ENCODE results near the gene MTA2. TPM values are rescaled to one million over a fixed set of nuclear protein-coding genes. Genes with fewer than 3 reads are reported as not detected.
"Not testable (repeated sequence)": the region's sequence is repeated elsewhere in the genome, so short reads cannot be mapped to it uniquely, and the experiment has no call there.

The MTA2 gene
- total RNA-seq, 4 donors from 2014 or later = 47.9 to 74.7 (median 58.9) TPM

DNA sequence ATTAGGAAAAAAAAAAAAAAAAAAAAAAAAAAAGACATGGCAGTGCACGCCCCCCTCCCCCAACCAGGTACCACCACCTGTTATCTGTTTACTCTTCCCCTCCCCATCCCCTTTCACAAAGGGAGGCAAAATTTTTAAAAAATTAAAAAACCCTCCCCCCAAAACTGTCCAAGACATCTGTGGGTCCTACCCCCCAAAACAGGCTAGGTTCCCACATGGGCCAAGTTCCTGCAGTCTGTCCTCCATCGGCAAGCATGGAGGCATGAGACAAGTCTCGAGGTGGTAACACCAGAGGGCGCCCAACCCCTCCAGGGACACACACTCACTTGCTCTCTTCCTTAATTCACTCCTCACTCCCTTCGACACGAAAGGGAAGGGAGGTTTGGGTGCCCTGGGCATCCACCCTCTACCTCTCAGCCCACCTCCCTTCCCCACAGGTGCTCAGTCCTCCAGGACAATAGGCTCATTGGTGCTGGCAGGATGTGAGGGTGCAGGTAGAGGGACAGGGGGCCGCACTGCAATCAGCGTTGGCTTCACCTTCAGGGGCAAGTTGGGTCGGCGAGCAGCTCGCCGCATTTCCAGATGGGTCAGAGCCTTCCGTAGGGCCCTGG lies 8.1 kb downstream of the MTA2 start:
- H3K27me3 ChIP-seq = no peaks in the 10 kb centered on the region
- H3K9me3 ChIP-seq = no peaks in the 10 kb centered on the region
- H3K27ac ChIP-seq = peak overlapping the region in 2 of 4 donors; percentile 6 to 9
- H3K36me3 ChIP-seq = peaks cover 0 to 54% (median 0%) of the 10 kb centered on the region in 3 donors
- peaks cover 0 to 29% (median 10%) of the 10 kb centered on the region in 4 donors for H3K4me1 ChIP-seq
- no peak for TF ChIP-seq POLR2A (IDR thresholded peaks at IDR 0.05)
- TF ChIP-seq, protein P1, sequence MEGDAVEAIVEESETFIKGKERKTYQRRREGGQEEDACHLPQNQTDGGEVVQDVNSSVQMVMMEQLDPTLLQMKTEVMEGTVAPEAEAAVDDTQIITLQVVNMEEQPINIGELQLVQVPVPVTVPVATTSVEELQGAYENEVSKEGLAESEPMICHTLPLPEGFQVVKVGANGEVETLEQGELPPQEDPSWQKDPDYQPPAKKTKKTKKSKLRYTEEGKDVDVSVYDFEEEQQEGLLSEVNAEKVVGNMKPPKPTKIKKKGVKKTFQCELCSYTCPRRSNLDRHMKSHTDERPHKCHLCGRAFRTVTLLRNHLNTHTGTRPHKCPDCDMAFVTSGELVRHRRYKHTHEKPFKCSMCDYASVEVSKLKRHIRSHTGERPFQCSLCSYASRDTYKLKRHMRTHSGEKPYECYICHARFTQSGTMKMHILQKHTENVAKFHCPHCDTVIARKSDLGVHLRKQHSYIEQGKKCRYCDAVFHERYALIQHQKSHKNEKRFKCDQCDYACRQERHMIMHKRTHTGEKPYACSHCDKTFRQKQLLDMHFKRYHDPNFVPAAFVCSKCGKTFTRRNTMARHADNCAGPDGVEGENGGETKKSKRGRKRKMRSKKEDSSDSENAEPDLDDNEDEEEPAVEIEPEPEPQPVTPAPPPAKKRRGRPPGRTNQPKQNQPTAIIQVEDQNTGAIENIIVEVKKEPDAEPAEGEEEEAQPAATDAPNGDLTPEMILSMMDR (IDR thresholded peaks at IDR 0.05) = peak in 5 of 6 experiments; percentile 47 to 69 (median 63)
- peak; percentile 85 to 93 (median 86) for DNase-seq
- no peak overlapping the region for H3K4me3 ChIP-seq

DNA sequence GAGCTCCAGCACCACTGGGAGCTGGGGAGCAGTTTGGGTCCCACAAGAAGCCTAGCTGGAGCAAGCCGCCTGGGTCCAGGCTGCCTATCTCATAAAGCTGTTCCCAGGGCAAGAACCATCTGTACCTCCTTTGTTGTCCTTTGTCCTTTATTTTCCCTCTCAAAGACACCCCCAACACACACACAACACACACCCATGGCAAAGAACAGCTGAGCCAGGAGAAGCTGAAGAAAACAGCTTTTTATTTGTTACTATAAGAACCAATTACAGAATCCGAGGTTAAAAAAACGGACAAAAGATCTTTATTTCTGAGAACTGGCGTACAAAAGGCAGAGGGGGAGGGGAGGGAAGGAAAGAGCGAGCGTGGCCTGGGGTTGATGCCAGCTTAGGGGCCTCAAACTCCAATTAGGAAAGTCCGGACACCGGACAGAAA lies 8.7 kb downstream of the MTA2 start:
- no peak for DNase-seq
- no peaks in the 10 kb centered on the region for H3K9me3 ChIP-seq
- peaks cover 0 to 54% (median 0%) of the 10 kb centered on the region in 3 donors for H3K36me3 ChIP-seq
- TF ChIP-seq, protein P1 (IDR thresholded peaks at IDR 0.05) = no peak
- TF ChIP-seq POLR2A (IDR thresholded peaks at IDR 0.05) = no peak
- peaks cover 0 to 25% (median 10%) of the 10 kb centered on the region in 4 donors for H3K4me1 ChIP-seq
- H3K27me3 ChIP-seq = no peaks in the 10 kb centered on the region
- H3K27ac ChIP-seq = peak overlapping the region; percentile 93 to 96 (median 94)
- H3K4me3 ChIP-seq = no peak overlapping the region

DNA sequence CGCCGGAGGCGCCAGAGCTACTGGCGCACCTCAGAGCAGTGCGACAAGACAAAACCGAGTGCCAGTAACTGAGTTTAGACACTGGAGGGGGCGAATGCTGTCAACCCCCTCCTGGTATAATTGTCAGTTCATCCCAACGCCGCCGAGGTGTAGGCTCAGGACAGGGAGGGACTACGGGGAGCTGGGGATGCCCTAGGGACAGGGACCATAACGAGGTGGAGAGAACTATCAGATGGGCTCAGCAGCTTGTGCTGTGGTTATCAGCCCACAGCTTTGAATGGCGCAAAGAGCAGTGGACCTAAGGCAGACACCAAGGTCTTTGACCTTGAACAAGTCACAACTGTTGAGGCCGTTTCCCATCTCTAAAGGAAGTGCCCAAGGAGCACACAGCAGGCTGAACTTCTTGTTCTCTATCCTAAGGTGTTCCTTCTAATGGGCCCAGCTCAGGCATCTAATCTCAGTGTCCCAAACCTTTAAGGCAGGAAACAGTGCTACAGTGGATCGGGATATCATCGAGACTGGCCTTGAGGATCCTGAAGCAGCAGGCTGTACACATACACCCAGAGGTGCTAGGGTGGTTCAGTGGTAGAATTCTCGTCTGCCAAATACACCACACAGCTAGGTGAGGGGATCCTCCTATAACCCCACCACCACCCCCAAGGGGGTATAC lies 9.4 kb downstream of the MTA2 start:
- Histone ChIP-seq H3K4me3 (peak overlapping the region; percentile 47 to 85 (median 68)), H3K36me3 (peaks cover 0 to 53% (median 0%) of the 10 kb centered on the region in 3 donors), H3K27me3 (no peaks in the 10 kb centered on the region), H3K4me1 (peaks cover 0 to 25% (median 10%) of the 10 kb centered on the region in 4 donors), H3K27ac (peak overlapping the region; percentile 93 to 96 (median 94)), H3K9me3 (no peaks in the 10 kb centered on the region)
- no peak for DNase-seq
- TF ChIP-seq, protein P1 (IDR thresholded peaks at IDR 0.05) = no peak
- TF ChIP-seq POLR2A (IDR thresholded peaks at IDR 0.05) = no peak

DNA sequence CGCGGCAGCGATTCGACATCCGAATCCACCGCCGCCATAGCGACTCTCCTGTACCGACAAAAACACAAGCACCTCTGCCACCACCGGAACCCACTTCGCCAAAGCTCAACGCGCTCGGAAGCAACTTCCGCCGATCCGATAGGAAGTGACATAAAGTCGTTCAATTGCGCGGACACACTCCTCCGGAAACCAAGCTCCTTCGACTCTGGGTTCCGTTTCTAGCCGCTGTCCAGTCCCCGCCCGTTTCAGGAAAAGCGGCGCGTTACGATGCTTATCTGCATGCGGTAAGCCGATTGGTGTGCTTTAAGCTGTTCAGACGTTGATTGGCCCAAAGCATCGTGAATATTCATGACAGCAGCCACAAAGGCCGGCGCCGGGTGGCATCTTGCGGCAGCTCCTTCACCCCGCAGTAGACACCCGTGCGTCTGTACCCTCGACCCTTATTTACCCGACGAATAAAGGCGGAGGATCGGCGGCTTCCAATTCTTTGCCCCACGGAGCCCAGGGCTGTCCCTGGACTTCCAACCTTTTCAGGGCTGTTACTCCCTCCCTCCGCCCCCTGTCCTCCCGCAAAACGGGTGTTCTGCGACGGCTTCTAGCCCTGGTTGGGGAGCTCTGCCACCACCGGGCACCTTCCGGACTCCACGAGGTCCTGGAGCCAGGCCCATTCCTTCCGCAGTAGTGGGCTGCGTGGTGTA lies 10.1 kb downstream of the MTA2 start, which contains the start of gene TUT1:
TUT1 (minus strand) TSS at position 76 of the 698 bp plus-strand sequence; CDS start at position 38, 38 bp downstream.
- Histone ChIP-seq H3K27me3 (no peaks in the 10 kb centered on the region), H3K36me3 (peaks cover 0 to 53% (median 0%) of the 10 kb centered on the region in 3 donors), H3K4me3 (peak within 1 kb of the TSS; percentile 47 to 85 (median 68)), H3K9me3 (no peaks in the 10 kb centered on the region), H3K27ac (peak within 1 kb of the TSS; percentile 93 to 96 (median 94)), H3K4me1 (peaks cover 0 to 25% (median 10%) of the 10 kb centered on the region in 4 donors)
- DNase-seq = peak; percentile 94 to 99 (median 96)
- TF ChIP-seq, protein P1 (IDR thresholded peaks at IDR 0.05) = peak in 1 of 6 experiments; percentile 17
- TF ChIP-seq POLR2A (IDR thresholded peaks at IDR 0.05) = peak; percentile 71 to 93

DNA sequence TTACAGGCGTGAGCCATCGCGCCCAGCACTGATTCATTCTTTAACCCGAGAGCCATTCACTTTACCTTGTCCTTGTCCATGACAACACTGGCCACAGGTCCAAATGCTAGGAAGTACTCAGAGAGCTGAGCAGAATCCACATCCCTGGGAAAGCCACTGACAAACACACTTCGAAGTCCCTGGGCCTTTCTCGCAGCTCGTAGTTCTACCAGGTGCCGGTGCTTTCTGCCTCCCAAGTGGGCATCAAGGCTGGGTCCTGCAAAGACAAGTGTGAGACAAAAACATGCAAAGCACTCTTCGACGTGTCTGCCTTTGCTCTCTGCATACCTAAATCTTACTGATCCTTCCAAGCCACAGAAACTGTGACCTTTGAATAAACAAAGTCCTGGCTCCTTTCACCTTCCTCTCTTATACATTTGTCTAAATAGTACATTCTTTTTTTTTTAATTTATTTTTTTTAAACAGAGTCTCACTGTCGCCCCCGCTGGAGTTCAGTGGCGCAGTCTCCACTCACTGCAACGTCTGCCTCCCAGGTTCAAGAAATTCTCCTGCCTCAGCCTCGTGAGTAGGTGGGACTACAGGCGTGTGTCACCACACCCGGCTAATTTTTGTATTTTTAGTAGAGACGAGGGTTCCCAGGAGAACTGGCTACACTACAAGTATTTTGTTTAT lies 12.6 kb downstream of the MTA2 start:
- TF ChIP-seq POLR2A (IDR thresholded peaks at IDR 0.05) = no peak
- TF ChIP-seq, protein P1 (IDR thresholded peaks at IDR 0.05) = no peak
- no peak overlapping the region for H3K4me3 ChIP-seq
- no peaks in the 10 kb centered on the region for H3K9me3 ChIP-seq
- peaks cover 0 to 25% (median 10%) of the 10 kb centered on the region in 4 donors for H3K4me1 ChIP-seq
- H3K36me3 ChIP-seq = peaks cover 0 to 53% (median 0%) of the 10 kb centered on the region in 3 donors
- H3K27me3 ChIP-seq = no peaks in the 10 kb centered on the region
- no peak for DNase-seq
- no peak overlapping the region for H3K27ac ChIP-seq

DNA sequence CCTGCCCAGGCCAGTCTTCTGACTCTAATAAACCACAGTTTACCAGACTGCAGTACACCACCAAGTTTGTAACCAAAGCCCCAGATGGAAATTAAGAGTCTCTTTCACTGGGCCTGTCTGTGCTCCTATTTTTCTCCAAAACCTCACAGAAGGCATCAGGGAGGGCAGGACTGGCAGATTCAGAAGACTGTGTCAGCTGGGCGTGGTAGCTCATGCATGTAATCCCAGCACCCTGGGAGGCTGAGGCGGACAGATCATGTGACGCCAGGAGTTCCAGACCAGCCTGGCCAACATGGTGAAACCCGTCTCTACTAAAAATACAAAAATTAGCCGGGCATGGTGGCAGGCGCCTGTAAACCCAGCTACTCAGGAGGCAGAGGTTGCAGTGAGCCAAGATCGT lies 16.3 kb downstream of the MTA2 start:
- peaks cover 0 to 69% (median 0%) of the 10 kb centered on the region in 3 donors for H3K36me3 ChIP-seq

DNA sequence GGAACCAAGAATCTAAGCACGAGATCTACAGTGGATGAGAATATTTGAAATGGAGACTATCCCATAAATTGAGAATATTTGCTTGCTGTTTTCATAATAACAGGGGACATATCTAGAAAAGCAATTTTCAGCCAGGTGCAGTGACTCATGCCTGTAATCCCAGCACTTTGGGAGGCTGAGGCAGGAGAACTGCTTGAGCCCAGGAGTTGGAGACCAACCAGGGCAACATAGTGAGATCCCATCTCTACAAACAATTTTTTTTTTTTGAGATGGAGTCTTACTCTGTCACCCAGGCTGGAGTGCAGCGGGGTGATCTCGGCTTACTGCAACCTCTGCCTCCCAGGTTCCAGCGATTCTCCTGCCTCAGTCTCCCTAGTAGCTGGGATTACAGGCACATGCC lies 19.9 kb downstream of the MTA2 start:
- DNase-seq, H3K9me3 ChIP-seq, H3K27me3 ChIP-seq, H3K27ac ChIP-seq, H3K4me1 ChIP-seq, H3K4me3 ChIP-seq: not testable (repeated sequence)
- peaks cover 0 to 73% (median 0%) of the 10 kb centered on the region in 3 donors for H3K36me3 ChIP-seq

More for the DNA sequence above, 16.3 kb downstream of the MTA2 start:
- not testable (repeated sequence) for H3K9me3 ChIP-seq, H3K27ac ChIP-seq, H3K4me1 ChIP-seq, H3K27me3 ChIP-seq, H3K4me3 ChIP-seq, DNase-seq

All from Peyer's patch (tissue), 4 donors.